A673 (cell line): ENCODE measurements around the gene MAGEB1. TPM values are rescaled to one million over a fixed set of nuclear protein-coding genes. Genes with fewer than 3 reads are reported as not detected.

Source experiments
- BruUV-seq: library from RNA; stranded (reverse); fragments of 400-500 nt; replicated peaks from 2 replicates; lab custom pipeline; 2021; lab: Mats Ljungman, UMichigan
- CTCF ChIA-PET: fragments of 300-600 bp; sonication (Branson Sonifier 250); formaldehyde crosslinking; loops from one replicate; lab custom pipeline; 2022; ENCODE audit warnings: antibody characterized with exemption; lab: Charles Lee
- POLR2A ChIA-PET: fragments of 300-600 bp; sonication (Branson Sonifier 250); formaldehyde crosslinking; loops from one replicate; lab custom pipeline; 2022; ENCODE audit warnings: antibody characterized with exemption; ENCODE audit not compliant: low non-redundant PET; lab: Charles Lee
- DNase-seq: peaks from one replicate; pipeline ENCODE4 v3.0.0-alpha.2; 2015; ENCODE audit warnings: low spot score
- H3K27ac ChIP-seq: fragments of 200-600 bp; sonication (generic); 2 replicates; pipeline ENCODE4 v1.5.1; 2016; ENCODE audit warnings: mixed run types, low read depth, mild to moderate bottlenecking, mixed read lengths, antibody characterized with exemption, low read length; ENCODE audit not compliant: poor library complexity, severe bottlenecking
- H3K27me3 ChIP-seq: fragments of 200-600 bp; sonication (generic); replicated peaks from 2 replicates; pipeline ENCODE4 v1.6.1; 2017; ENCODE audit warnings: mixed run types, low read depth, mild to moderate bottlenecking, mixed read lengths, antibody characterized with exemption, low read length; ENCODE audit not compliant: insufficient read depth, poor library complexity
- H3K36me3 ChIP-seq: fragments of 200-600 bp; sonication (generic); 2 replicates; pipeline ENCODE4 v1.6.1; 2016; ENCODE audit warnings: mixed run types, mild to moderate bottlenecking, mixed read lengths, antibody characterized with exemption, low read length; ENCODE audit not compliant: insufficient read depth, poor library complexity, severe bottlenecking
- H3K4me1 ChIP-seq: fragments of 200-600 bp; sonication (generic); 2 replicates; pipeline ENCODE4 v1.6.1; 2017; ENCODE audit warnings: mixed run types, mild to moderate bottlenecking, mixed read lengths, antibody characterized with exemption, low read length; ENCODE audit not compliant: insufficient read depth, poor library complexity, severe bottlenecking
- H3K4me3 ChIP-seq: fragments of 200-600 bp; sonication (generic); 2 replicates; pipeline ENCODE4 v1.5.1; 2016; ENCODE audit warnings: low read depth, mixed run types, mild to moderate bottlenecking, mixed read lengths, low read length; ENCODE audit not compliant: poor library complexity, severe bottlenecking
- H3K9me3 ChIP-seq: fragments of 200-600 bp; sonication (generic); 2 replicates; pipeline ENCODE4 v1.6.1; 2016; ENCODE audit warnings: mixed run types, low read depth, mild to moderate bottlenecking, mixed read lengths, antibody characterized with exemption, low read length; ENCODE audit not compliant: poor library complexity, severe bottlenecking
- EZH2 ChIP-seq: fragments of 200-600 bp; sonication (generic); IDR thresholded peaks from 2 replicates; pipeline ENCODE4 v1.6.1; 2017; ENCODE audit warnings: borderline replicate concordance, low read depth, mild to moderate bottlenecking, mixed read lengths, antibody characterized with exemption, low read length; ENCODE audit not compliant: poor library complexity, severe bottlenecking
- intact Hi-C: fragments of 100-400 bp; cut with micrococcal nuclease; formaldehyde crosslinking; loops from one replicate; pipeline ENCODE4 v1.10.0; 2022; ENCODE audit not compliant: unreplicated experiment
- total RNA-seq: library from RNA; stranded (reverse); gene quantifications from 2 replicates; pipeline ENCODE4 v1.2.3, GENCODE V29; 2021
- TF ChIP-seq, protein P1 (sequence below): fragments of 300-800, 200-600 bp; sonication (generic); conservative IDR thresholded peaks from 2 replicates; pipeline ENCODE4 v1.5.1; 2017; ENCODE audit warnings: low read depth, mild to moderate bottlenecking, antibody characterized with exemption, low read length, moderate library complexity, mixed read lengths

The MAGEB1 gene
- total RNA-seq, 1 experiment from 2014 or later: not detected

- no peaks in the 10 kb centered on the region for H3K27me3 ChIP-seq
- H3K4me3 ChIP-seq: no peak overlapping the region
- TF ChIP-seq, protein P1, sequence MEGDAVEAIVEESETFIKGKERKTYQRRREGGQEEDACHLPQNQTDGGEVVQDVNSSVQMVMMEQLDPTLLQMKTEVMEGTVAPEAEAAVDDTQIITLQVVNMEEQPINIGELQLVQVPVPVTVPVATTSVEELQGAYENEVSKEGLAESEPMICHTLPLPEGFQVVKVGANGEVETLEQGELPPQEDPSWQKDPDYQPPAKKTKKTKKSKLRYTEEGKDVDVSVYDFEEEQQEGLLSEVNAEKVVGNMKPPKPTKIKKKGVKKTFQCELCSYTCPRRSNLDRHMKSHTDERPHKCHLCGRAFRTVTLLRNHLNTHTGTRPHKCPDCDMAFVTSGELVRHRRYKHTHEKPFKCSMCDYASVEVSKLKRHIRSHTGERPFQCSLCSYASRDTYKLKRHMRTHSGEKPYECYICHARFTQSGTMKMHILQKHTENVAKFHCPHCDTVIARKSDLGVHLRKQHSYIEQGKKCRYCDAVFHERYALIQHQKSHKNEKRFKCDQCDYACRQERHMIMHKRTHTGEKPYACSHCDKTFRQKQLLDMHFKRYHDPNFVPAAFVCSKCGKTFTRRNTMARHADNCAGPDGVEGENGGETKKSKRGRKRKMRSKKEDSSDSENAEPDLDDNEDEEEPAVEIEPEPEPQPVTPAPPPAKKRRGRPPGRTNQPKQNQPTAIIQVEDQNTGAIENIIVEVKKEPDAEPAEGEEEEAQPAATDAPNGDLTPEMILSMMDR: no peak
- TF ChIP-seq EZH2: no peak
- no peaks in the 10 kb centered on the region for H3K9me3 ChIP-seq
- intact Hi-C loops: no loop called here
- H3K4me1 ChIP-seq: no peaks in the 10 kb centered on the region
- H3K27ac ChIP-seq: no peak overlapping the region
- BruUV-seq: no TSS peak
- DNase-seq: no peak
- ChIA-PET POLR2A (no interaction called here), CTCF (no interaction called here)
- H3K36me3 ChIP-seq: no peaks in the 10 kb centered on the region
Measured at GRCh38 chrX:30280428-30280827, 33.5 kb downstream of the MAGEB1 start.

GRCh38 chrX:30282527-30282926 is 35.6 kb downstream of the MAGEB1 start:
- ChIA-PET CTCF (no interaction called here), POLR2A (no interaction called here)
- H3K27ac ChIP-seq: no peak overlapping the region
- H3K27me3 ChIP-seq: no peaks in the 10 kb centered on the region
- H3K9me3 ChIP-seq: no peaks in the 10 kb centered on the region
- intact Hi-C loops: no loop called here
- no peaks in the 10 kb centered on the region for H3K36me3 ChIP-seq
- no TSS peak for BruUV-seq
- DNase-seq: no peak
- TF ChIP-seq, protein P1: no peak
- no peak for TF ChIP-seq EZH2
- H3K4me1 ChIP-seq: no peaks in the 10 kb centered on the region
- no peak overlapping the region for H3K4me3 ChIP-seq

DNA sequence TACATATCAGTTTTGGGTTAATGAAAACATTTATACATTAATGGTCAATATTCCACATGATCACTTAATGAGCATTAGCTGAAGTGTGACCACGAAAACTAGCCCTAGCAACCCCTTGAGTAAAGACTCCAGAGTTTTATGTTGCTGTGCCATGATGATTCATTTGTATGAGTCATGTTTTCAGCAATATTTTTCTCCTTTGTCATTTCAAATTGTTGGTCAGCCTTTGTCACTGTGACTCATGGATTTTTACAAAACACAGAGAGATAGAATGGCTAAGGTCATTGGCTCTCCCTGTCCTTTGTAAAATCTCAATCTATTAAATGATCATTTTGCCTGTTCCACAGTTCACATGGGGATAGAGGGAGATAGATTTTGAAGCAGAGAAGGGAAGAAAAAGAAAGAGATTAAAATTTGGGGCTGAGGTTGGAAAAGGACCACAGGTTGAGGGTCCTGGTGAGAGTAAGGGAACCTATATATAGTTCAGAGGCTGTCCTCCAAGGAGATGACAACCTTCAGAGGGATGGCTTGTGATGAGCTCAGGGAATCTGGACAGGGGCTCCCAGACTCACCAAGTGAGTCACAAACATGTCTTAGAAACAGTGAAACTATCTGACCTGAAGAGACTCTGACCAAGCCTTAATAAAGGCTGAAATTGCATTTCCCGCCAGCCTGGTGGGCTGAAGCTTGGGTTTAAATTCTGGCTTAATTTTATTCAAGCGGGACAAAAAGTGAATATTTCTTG is 36.7 kb downstream of the MAGEB1 start:
- no peak for TF ChIP-seq EZH2
- TF ChIP-seq, protein P1: no peak
- Histone ChIP-seq H3K27ac (no peak overlapping the region), H3K9me3 (no peaks in the 10 kb centered on the region), H3K27me3 (no peaks in the 10 kb centered on the region), H3K4me3 (no peak overlapping the region), H3K4me1 (no peaks in the 10 kb centered on the region), H3K36me3 (no peaks in the 10 kb centered on the region)
- no TSS peak for BruUV-seq
- POLR2A ChIA-PET: interaction anchor here (0.7 kb wide), 1 partner anchor 182 kb away, joined by 4 read pairs; no protein-coding TSS in a partner anchor
- DNase-seq: peak; percentile 36
- CTCF ChIA-PET: no interaction called here
- intact Hi-C loops: no loop called here
